Subcutaneous adipose tissue (tissue), 4 donors: ENCODE data around the gene UGT1A6. TPM values are rescaled to one million over a fixed set of nuclear protein-coding genes. Genes with fewer than 3 reads are reported as not detected.

Experiments
- CTCF ChIP-seq: fragments of 450-650 bp; IDR thresholded peaks from one replicate; pipeline ENCODE4 v1.5.1; 2016; ENCODE audit warnings: low read depth, mild to moderate bottlenecking, control low read depth, antibody characterized with exemption, moderate library complexity
- total RNA-seq, 4 donors: library from RNA; depleted of rRNA; stranded (reverse); fragments of >200 nt; gene quantifications; one replicate each; pipeline ENCODE4 v1.1.0, GENCODE V29; 2016

UGT1A6 gene
- total RNA-seq, 4 donors from 2014 or later: not detected

GRCh38 chr2:233802132-233802815 is 109.6 kb downstream of the UGT1A6 start:
- no peak for TF ChIP-seq CTCF

DNA sequence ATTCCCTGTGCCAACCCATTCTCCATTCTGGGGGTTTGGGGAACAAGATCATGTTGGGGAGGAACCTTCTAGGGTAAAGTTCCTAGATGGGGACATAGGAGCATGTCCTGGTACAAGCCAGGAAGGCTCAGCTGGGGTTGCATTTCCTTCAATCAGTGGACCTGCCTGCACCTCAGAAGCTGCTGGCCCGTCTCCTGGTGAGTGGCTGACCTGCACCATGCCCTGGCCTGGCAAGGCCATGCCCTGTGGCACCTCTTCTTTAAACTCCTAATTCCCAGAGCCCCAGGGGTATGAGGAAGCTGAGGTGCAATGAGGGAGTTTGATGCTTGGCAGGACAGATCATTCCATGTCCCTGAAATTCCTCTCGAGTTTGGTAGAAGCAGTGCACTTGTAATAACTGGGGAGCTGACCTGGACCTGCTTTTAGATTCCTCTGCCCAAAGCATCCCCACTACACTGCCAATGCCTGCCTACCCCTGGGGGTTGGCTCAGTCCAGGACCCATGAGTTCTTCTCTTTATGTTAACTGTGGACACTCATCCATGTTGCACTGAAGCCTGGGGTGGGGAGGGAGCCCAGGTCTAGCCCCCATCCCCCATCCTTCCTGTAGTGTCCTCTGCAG is 110.7 kb downstream of the UGT1A6 start:
- no peak for TF ChIP-seq CTCF

DNA sequence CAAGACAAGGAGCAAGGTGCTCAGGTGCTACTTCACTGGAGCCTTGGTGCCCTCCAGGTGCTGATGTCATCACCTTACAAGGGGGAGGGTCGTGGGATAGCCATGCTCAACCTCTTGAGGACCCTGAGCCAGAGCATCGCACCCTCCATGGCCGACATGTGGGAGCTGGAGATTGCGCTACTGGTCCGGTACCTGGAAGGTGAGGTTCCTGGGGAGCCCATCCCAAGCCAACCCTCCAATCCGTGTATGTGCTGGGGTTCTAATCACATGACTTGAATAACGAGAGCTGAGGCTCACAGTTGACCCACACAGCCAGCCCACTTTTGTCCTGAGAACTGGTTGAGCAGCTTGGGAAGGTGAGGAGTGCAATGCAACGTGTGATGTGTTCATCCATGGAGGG is 111.3 kb downstream of the UGT1A6 start:
- no peak for TF ChIP-seq CTCF

GRCh38 chr2:233807215-233807865 is 114.7 kb downstream of the UGT1A6 start:
- no peak for TF ChIP-seq CTCF

DNA sequence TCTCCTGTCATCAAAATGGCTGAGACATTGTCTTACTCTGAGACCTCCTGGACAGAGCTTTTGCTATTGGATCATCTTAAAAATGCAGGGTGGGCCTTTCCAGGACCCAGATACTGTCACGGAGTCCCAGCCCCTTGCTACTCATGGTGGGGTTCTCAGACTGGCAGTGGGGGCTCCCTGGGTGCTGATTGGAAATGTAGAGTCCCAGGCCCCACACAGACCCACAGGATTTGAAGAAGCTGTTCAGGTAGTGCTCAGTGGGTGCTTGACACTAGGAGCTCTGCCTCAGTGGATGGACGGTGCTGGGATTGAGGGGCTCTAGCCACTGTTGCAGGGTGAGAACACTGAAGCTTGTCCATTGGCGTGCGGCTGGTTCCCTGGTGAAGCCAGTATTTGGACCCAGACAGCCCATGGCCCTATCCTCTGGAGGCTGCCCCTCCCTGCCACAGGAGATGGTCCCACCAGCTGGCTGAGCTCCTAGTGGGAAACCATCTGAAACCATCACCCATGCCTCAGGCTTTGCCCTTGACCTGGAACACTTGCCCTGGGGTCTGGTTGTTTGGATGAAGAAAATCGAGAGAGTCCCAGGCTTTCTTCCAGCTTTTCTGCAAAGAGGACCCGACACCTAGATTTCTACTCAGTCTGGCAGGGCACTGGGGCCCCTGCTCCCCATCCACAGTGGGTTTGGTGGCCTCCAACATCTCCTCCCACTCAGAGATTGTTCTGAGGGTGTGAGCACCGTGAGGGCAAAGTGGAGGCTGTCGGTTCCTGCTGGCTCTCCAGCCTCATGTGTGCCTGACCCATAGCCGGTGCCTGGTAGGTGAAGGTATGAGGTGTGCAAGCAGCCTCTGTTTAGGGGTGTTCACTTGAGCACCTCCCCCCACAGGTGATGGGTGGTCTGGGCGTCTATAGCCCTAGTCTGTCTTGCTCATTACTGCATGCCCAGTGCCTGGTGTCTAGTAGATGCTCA is 115.6 kb downstream of the UGT1A6 start:
- TF ChIP-seq CTCF: no peak

DNA sequence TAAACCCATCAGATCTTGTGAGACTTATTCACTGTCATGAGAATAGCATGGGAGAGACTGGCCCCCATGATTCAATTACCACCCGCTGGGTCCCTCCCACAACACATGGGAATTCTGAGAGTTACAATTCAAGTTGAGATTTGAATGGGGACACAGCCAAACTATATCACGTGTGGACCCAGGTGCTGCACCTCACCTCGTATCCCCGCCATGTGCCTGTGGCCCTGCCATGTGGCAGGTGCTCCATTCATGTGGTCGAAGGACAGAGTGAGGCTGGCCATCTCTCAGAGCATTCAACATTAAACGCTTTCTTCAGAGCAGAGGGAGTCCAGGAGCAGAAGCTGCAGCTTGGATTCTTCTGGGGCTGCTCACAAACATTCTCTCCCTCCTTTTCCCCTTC is 117.7 kb downstream of the UGT1A6 start:
- no peak for TF ChIP-seq CTCF

GRCh38 chr2:233811087-233811486 is 118.4 kb downstream of the UGT1A6 start:
- TF ChIP-seq CTCF: no peak
